ENCODE results near the gene MAP7.
"Not testable (repeated sequence)": the region's sequence is repeated elsewhere in the genome, so short reads cannot be mapped to it uniquely, and the experiment has no call there.

MAP7 gene

GRCh38 chr6:136335736-136336363, 214.4 kb downstream of the MAP7 start:
- peak; percentile 48 for DNase-seq (ENCODE audit: low spot score)

- DNase-seq (ENCODE audit: low spot score): no peak
Measured at GRCh38 chr6:136334853-136335252, 215.4 kb downstream of the MAP7 start.

- no peak for DNase-seq (ENCODE audit: low spot score)
Measured at GRCh38 chr6:136334465-136334846, 215.8 kb downstream of the MAP7 start.

GRCh38 chr6:136333824-136334464, 216.3 kb downstream of the MAP7 start:
- DNase-seq (ENCODE audit: low spot score): peak; percentile 79

- no peak for DNase-seq (ENCODE audit: low spot score)
Measured at GRCh38 chr6:136331461-136331860, 218.8 kb downstream of the MAP7 start.

- DNase-seq (ENCODE audit: low spot score): no peak
Measured at GRCh38 chr6:136330634-136331033, 219.6 kb downstream of the MAP7 start.

GRCh38 chr6:136326038-136326553, 224.1 kb downstream of the MAP7 start:
- DNase-seq (ENCODE audit: low spot score): peak; percentile 64

GRCh38 chr6:136324686-136325380, 225.4 kb downstream of the MAP7 start:
- DNase-seq (ENCODE audit: low spot score): no peak

GRCh38 chr6:136323431-136324112, 226.7 kb downstream of the MAP7 start:
- DNase-seq (ENCODE audit: low spot score): no peak

- DNase-seq (ENCODE audit: low spot score): no peak
Measured at GRCh38 chr6:136319732-136320131, 230.5 kb downstream of the MAP7 start.

GRCh38 chr6:136318676-136319075, 231.5 kb downstream of the MAP7 start:
- DNase-seq (ENCODE audit: low spot score): no peak

- DNase-seq (ENCODE audit: low spot score): no peak
Measured at GRCh38 chr6:136317971-136318370, 232.3 kb downstream of the MAP7 start.

- DNase-seq (ENCODE audit: low spot score): peak; percentile 75
Measured at GRCh38 chr6:136317021-136317694, 233.1 kb downstream of the MAP7 start.

GRCh38 chr6:136315594-136315993, 234.6 kb downstream of the MAP7 start:
- no peak for DNase-seq (ENCODE audit: low spot score)

GRCh38 chr6:136312975-136313374, 237.2 kb downstream of the MAP7 start:
- DNase-seq (ENCODE audit: low spot score): no peak

- DNase-seq (ENCODE audit: low spot score): no peak
Measured at GRCh38 chr6:136309729-136310311, 240.4 kb downstream of the MAP7 start.

- DNase-seq (ENCODE audit: low spot score): no peak
Measured at GRCh38 chr6:136309171-136309570, 241.1 kb downstream of the MAP7 start.

- DNase-seq (ENCODE audit: low spot score): not testable (repeated sequence)
Measured at GRCh38 chr6:136308469-136308868, 241.8 kb downstream of the MAP7 start.

GRCh38 chr6:136307351-136307750, 242.9 kb downstream of the MAP7 start:
- DNase-seq (ENCODE audit: low spot score): peak; percentile 43

- DNase-seq (ENCODE audit: low spot score): no peak
Measured at GRCh38 chr6:136306466-136306865, 243.8 kb downstream of the MAP7 start.

GRCh38 chr6:136304410-136304809, 245.8 kb downstream of the MAP7 start:
- DNase-seq (ENCODE audit: low spot score): no peak

- DNase-seq (ENCODE audit: low spot score): no peak
Measured at GRCh38 chr6:136303516-136303915, 246.7 kb downstream of the MAP7 start.

Measured in hematopoietic multipotent progenitor cell treated with erythropoietin and hydrocortisone succinate and interleukin-3 and kit ligand, for 15 days (in vitro differentiated cells).